Fibroblast of pulmonary artery (primary cell): ENCODE data around the gene CHCHD3.
"Not testable (repeated sequence)": the region's sequence is repeated elsewhere in the genome, so short reads cannot be mapped to it uniquely, and the experiment has no call there.

Experiments
- DNase-seq: peaks from one replicate; pipeline ENCODE4 v3.0.0-alpha.2; 2010; ENCODE audit warnings: low read depth
- H3K4me3 ChIP-seq: replicated peaks from 2 replicates; pipeline ENCODE4 v1.5.1; 2011; ENCODE audit warnings: low read depth, mild to moderate bottlenecking, control low read depth, low read length, moderate library complexity
- TF ChIP-seq, protein P1 (sequence below): IDR thresholded peaks from 2 replicates; pipeline ENCODE4 v1.5.1; 2011; ENCODE audit warnings: mild to moderate bottlenecking, control low read depth, low read length, inconsistent platforms; ENCODE audit errors: missing control alignments

The CHCHD3 gene

DNA sequence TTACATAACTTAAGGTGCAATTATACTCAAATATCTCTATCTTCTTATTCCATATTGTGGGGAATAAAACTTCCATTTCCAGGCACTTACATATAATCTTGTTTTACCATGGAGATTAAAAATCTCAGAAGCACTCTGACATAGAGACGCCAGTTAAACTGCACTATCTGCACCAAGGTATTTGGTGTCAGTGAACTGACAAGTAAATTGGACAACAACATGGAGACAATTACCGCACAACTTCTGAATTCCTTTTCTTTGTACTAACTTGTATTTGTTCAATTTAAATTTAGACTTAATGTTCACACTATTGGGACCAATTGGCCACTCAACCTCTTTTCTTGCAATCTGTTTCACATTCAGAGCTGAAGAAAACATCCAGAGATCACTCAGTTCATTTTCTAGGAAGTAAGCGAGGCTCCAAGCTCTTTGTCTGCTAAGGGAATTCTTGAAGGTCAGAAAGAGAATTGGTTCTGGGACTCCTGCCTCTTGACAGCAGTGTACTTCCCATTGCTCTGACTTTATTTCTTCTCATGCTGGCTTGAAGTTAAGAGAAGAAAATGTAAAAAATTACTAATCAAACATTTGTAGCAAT is 184.7 kb downstream of the CHCHD3 start:
- TF ChIP-seq, protein P1, sequence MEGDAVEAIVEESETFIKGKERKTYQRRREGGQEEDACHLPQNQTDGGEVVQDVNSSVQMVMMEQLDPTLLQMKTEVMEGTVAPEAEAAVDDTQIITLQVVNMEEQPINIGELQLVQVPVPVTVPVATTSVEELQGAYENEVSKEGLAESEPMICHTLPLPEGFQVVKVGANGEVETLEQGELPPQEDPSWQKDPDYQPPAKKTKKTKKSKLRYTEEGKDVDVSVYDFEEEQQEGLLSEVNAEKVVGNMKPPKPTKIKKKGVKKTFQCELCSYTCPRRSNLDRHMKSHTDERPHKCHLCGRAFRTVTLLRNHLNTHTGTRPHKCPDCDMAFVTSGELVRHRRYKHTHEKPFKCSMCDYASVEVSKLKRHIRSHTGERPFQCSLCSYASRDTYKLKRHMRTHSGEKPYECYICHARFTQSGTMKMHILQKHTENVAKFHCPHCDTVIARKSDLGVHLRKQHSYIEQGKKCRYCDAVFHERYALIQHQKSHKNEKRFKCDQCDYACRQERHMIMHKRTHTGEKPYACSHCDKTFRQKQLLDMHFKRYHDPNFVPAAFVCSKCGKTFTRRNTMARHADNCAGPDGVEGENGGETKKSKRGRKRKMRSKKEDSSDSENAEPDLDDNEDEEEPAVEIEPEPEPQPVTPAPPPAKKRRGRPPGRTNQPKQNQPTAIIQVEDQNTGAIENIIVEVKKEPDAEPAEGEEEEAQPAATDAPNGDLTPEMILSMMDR: no peak
- H3K4me3 ChIP-seq: no peak overlapping the region
- no peak for DNase-seq

DNA sequence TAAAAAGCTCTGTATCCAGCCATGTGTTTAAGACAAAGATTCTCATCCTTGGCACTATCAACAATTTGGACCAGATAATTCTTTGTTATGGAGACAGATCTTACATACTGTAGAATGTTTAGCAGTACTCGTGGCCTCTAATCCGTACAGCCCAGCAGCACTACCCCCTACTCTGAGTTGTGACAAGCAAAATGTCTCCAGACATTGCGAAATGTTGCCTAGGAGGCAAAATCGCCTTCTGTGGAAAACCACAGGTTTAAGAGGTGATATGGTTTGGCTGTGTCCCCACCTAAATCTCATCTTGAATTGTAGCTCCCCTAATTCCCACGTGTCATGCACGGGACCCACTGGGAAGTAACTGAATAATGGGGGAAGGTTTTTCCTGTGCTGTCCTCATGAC is 186.7 kb downstream of the CHCHD3 start:
- no peak for DNase-seq
- TF ChIP-seq, protein P1: no peak
- no peak overlapping the region for H3K4me3 ChIP-seq

DNA sequence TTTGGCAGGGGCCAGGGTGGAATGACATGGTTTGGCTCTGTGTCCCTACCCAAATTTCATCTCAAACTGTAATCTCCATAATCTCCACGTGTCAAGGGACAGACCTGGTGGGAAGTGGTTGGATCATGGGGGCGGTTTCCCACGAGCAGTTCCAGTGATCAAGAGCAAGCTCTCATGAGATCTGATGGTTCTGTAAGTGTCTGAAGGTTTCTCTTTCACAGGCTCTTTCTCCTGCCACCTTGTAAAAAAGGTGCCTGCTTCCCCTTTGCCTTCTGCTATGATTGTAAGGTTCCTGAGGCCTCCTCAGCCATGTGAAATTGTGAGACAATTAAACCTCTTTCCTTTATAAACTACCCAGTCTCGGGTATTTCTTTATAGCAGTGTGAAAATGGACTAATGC is 188.3 kb downstream of the CHCHD3 start:
- TF ChIP-seq, protein P1: no peak
- DNase-seq: no peak
- H3K4me3 ChIP-seq: no peak overlapping the region

DNA sequence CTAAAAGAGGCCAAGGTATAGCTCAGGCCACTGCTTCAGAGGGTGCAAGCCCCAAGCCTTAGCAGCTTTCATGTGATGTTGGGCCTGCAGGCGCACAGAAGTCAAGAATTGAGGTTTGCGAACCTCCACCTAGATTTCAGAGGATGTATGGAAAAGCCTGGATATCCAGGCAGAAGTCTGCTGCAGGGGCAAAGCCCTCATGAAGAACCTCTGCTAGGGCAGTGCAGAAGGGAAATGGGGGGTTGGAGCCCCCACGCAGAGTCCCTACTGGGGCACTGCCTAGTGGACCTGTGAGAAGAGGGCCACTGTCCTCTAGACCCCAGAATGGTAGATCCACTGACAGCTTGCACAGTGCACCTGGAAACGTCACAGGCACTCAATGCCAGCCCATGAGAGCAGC is 189.1 kb downstream of the CHCHD3 start:
- not testable (repeated sequence) for DNase-seq, H3K4me3 ChIP-seq

DNA sequence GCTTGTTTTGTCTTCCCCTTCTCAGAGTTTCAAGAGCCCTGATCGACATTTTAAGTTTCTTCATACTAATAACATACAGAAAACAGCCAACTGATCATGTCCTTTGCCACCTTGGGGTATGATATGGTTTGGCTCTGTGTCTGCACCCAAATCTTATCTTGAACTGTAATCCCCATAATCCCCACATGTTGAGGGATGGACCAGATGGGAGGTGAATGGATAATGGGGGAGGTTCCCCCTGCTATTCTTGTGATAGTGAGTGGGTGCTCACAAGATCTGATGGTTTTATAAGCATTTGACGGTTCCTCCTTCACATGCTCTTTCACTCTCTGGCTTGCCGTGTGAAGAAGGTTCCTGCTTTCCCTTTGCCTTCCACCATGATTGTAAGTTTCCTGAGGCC is 190.3 kb downstream of the CHCHD3 start:
- TF ChIP-seq, protein P1: no peak
- no peak overlapping the region for H3K4me3 ChIP-seq
- DNase-seq: no peak

DNA sequence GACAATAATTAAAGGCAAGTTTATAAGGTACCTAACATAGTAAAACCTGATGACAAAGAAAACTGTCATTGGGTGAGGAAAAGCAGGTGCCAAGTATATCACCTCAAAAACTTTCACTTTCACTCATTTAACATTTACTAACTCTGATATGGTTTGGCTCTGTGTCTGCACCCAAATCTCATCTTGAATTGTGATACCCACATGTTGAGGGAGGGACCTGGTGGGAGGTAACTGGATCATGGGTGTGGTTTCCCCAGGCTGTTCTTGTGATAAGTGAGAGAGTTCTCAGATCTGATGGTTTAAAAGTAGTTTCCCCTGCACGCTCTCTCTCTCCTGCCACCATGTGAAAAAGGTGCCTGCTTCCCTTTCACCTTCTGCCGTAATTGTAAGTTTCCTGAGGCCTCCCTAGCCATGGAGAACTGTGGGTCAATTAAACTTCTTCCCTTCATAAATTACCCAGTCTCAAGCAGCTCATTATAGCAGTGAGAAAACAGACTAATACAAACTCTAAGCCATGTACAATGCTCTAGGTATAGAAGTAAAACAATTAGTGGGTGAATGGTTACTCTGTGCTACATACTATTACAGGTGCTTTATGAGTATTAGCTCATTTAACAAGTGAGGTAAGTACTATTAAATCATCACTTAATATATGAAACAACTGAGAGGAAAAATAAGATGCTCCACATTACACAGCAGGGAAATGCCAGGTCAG is 199.0 kb downstream of the CHCHD3 start:
- TF ChIP-seq, protein P1: no peak
- no peak for DNase-seq
- H3K4me3 ChIP-seq: no peak overlapping the region

DNA sequence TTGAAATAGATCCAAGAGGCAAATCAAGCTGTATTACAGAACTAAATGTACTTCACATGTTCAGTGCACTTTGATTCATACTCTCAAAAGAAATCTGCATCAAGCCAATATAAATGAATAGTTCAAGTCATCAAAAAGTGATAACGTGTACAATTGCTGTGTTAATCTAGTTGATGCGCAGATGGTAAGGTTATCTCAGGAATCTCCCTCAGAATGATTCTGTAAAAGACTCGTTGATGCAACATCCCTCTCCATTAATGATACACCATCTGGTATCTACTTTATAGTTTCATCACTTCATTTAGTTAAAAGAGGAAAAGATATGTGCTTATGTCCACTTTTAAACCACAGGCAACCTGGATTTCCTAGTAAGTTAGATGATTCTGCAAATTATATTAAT is 200.6 kb downstream of the CHCHD3 start:
- TF ChIP-seq, protein P1: no peak
- no peak overlapping the region for H3K4me3 ChIP-seq
- no peak for DNase-seq
